Mammary epithelial cell (primary cell): ENCODE results near the gene CEP128.

Source experiments
- CTCF ChIP-seq, 2 donors: IDR thresholded peaks in 1 of 2; conservative IDR thresholded peaks in 1 of 2; 2 replicates each; pipeline ENCODE4 v1.5.1; 2011 to 2012; ENCODE audit warnings: inconsistent platforms in 2 of 2, low read length in 2 of 2, mild to moderate bottlenecking in 2 of 2, control low read depth in 1 of 2, low read depth in 1 of 2; ENCODE audit not compliant: insufficient read depth in 1 of 2; ENCODE audit errors: extremely low read depth in 1 of 2
- EZH2 ChIP-seq: IDR thresholded peaks from 2 replicates; pipeline ENCODE4 v1.6.1; 2012; ENCODE audit warnings: low read length, inconsistent platforms, borderline replicate concordance

DNA sequence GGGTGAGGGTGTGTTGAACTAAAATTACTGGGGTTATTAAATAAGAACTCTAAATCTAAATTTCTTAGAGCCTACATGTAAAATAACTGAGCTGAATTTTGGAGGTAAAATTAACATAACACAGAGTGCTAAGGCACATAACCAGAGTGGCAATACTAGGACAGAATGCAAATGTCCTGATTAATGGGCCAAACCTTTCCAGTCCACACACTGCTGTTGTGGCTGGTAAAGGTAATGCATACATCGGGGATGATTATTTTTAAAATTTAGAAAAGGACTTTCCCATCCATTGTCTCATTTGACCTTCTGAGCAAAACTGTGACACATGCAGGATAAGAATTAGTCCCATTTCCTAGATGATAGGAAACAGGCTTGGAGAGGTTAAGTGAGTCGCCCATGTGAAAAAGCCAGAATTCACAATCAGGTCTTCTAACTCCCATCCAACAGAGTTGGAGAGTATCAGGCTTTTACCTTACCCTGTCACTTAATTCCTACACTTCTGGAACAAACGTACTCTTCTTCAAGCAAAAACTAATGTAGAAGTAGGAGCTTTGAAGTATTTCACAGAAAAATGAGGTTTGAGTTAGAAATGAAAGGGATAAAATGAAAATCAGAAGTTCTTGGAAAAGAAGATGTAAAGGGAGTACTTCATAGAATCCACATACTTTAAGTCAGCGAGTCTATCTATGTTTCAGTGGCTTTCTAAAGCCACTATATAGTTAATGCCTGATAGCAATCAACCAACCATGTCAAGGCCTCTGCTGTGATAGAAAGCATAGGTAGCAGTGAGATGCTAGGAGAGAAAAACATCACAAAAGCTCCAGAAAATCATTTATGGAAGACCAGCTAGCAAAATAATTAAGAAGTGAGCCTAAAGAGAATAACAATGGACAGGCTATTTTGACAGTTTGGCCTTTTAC lies 395.3 kb downstream of the CEP128 start:
- TF ChIP-seq EZH2, result no peak
- TF ChIP-seq CTCF (conservative IDR thresholded peaks at IDR 0.05 in 1 of 2, IDR thresholded peaks at IDR 0.05 in 1 of 2; ENCODE audit: extremely low read depth in 1 of 2, insufficient read depth in 1 of 2, low read depth in 1 of 2, low read length in 2 of 2), result no peak
